GM12872 (cell line): Measurements from ENCODE around the gene SYCN.

Source experiments
- CTCF ChIP-seq: IDR thresholded peaks from 3 replicates; pipeline ENCODE4 v1.5.1; 2011; ENCODE audit warnings: low read depth, mild to moderate bottlenecking, low read length, moderate library complexity; ENCODE audit not compliant: insufficient read depth

The SYCN gene

DNA sequence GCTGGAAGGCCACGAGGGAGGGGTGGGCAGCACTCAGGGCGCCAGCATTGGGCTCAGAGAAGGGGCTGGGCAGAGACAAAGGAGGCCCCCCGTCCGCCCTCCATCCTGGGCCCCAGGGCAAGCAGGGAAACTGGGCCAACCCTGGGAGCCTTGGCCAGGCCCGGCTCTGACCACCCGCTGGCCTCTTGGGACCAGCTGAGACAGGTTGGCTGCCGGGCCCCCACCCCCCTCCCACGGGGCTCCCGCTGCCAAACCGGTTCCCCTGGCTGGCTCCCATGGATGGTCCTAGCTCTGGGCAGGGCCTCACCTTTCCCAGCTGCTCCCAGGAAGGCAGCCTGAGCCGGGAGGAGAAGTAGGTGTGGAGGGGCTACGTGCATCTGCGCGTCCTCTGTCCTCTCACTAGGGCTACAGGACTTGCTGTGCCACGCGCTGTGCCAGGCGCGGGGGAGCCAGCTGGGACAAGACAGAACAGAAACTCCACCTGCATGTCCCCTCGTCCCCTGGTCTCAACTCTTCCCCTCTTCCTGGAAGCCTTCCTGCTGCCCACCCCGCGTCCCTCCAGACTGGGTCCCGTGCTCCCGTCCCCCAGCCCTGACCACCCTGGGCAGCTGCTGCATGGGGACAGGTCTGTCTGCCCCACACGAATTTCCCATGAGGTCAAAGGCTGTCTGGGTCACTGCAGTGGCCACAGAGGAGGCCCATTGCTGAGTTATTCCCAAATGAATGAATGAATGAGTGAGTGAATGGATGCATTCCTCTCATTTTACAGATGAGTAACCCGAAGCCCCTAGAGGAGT is 36.4 kb downstream of the SYCN start:
- TF ChIP-seq CTCF = no peak

- TF ChIP-seq CTCF = no peak
Measured at GRCh38 chr19:39166571-39167391, 37.3 kb downstream of the SYCN start.

DNA sequence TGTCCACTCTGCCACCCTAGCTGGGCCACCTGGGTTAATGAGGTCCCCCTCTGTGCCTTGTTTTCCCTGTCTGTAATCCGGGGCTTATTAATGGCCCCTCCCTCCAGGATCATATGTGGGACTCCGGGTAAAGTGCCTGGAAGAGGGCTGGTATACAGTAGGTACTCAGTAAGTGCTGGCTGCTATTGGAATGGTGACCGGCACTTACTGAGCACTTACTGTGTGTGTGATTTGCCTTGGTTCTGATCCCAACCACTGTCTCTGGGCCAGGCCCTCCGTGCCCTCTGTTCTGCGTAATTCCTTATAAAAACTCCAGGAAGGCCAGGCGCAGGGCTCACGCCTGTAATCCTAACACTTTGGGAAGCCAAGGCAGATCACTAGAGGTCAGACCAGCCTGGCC is 38.2 kb downstream of the SYCN start:
- no peak for TF ChIP-seq CTCF

GRCh38 chr19:39164289-39164688 is 39.8 kb downstream of the SYCN start:
- TF ChIP-seq CTCF = no peak

DNA sequence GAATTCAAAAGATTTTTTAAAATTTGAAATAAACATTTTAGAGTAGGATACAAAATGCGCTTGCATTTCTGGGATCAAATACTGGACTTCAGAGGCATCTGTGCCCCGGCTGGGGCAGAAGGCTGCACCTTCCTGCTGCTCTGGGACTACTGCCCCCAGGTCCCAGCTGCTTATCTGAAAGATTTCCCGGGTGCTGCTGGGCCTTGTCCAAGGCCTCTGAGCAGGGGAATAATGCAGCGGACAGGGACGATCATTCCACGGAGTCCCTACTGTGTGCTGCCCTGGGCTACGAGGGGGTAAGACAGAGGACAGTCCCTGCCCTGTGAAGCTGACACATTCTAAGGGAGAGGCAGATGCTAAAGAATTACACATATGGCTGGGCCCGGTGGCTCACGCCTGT is 40.4 kb downstream of the SYCN start:
- no peak for TF ChIP-seq CTCF

GRCh38 chr19:39162441-39163043 is 41.5 kb downstream of the SYCN start:
- no peak for TF ChIP-seq CTCF
